Esophagus muscularis mucosa (tissue), 4 donors: Measurements from ENCODE around the gene ECI2. TPM values are rescaled to one million over a fixed set of nuclear protein-coding genes. Genes with fewer than 3 reads are reported as not detected.

Experiments
- DNase-seq: peaks from one replicate; pipeline ENCODE4 v3.0.0-alpha.2; 2017; ENCODE audit errors: extremely low spot score
- H3K27ac ChIP-seq, 4 donors: fragments of 200-600 bp; sonication (generic); replicated peaks in 1 of 4; 1 replicate in 3 of 4; 2 replicates in 1 of 4; pipeline ENCODE4 v1.5.1; 2016 to 2019; ENCODE audit warnings: mild to moderate bottlenecking in 1 of 4
- H3K27me3 ChIP-seq, 4 donors: fragments of 200-600 bp; sonication (generic); one replicate each; pipeline versions ENCODE4 v1.5.1 to v1.6.0; 2016 to 2019
- H3K36me3 ChIP-seq, 4 donors: fragments of 200-600 bp; sonication (generic); one replicate each; pipeline ENCODE4 v1.5.1; 2016 to 2019
- H3K4me1 ChIP-seq, 4 donors: fragments of 200-600 bp; sonication (generic); one replicate each; pipeline ENCODE4 v1.5.1; 2016 to 2019
- H3K4me3 ChIP-seq, 4 donors: fragments of 200-600 bp; sonication (generic); 1 replicate in 2 of 4; 2 replicates in 2 of 4; pipeline ENCODE4 v1.5.1; 2016 to 2019; ENCODE audit warnings: mild to moderate bottlenecking in 4 of 4, moderate library complexity in 1 of 4
- H3K9me3 ChIP-seq, 4 donors: fragments of 200-600 bp; sonication (generic); 1 replicate in 3 of 4; 2 replicates in 1 of 4; pipeline ENCODE4 v1.5.1; 2016 to 2019
- EP300 ChIP-seq: sonication (generic); formaldehyde crosslinking; IDR thresholded peaks from one replicate; pipeline ENCODE4 v1.6.1; 2017; ENCODE audit warnings: antibody characterized with exemption
- POLR2A ChIP-seq: fragments of 450-650 bp; IDR thresholded peaks from one replicate; pipeline ENCODE4 v1.6.1; 2017; ENCODE audit warnings: antibody characterized with exemption, moderate library complexity, mild to moderate bottlenecking, low read depth
- POLR2AphosphoS5 ChIP-seq, 2 donors: sonication (generic); formaldehyde crosslinking; IDR thresholded peaks; one replicate each; pipeline ENCODE4 v1.6.1; 2017; ENCODE audit warnings: antibody characterized with exemption in 2 of 2
- WGBS: methylation state at CpG from one replicate; pipeline ENCODE4 v1.1.5; 2018; 5-methylcytosine and 5-hydroxymethylcytosine counted together
- intact Hi-C: fragments of 100-400 bp; cut with DNase I; formaldehyde crosslinking; loops from one replicate; pipeline ENCODE4 v1.15.1; 2023
- total RNA-seq, 4 donors: library from RNA; depleted of rRNA; stranded (reverse); fragments of >200 nt; gene quantifications; one replicate each; pipeline versions ENCODE4 v1.1.0 to v1.2.1, GENCODE V29; 2016
- TF ChIP-seq, protein P1 (sequence below), 3 experiments: fragments of 200-600 bp in 2 of 3; fragments of 450-650 bp in 1 of 3; sonication (generic) in 2 of 3; IDR thresholded peaks; one replicate each; pipeline ENCODE4 v1.5.1; 2017 to 2019; ENCODE audit warnings: antibody characterized with exemption in 3 of 3, mild to moderate bottlenecking in 2 of 3, moderate library complexity in 1 of 3

ECI2 gene, protein sequence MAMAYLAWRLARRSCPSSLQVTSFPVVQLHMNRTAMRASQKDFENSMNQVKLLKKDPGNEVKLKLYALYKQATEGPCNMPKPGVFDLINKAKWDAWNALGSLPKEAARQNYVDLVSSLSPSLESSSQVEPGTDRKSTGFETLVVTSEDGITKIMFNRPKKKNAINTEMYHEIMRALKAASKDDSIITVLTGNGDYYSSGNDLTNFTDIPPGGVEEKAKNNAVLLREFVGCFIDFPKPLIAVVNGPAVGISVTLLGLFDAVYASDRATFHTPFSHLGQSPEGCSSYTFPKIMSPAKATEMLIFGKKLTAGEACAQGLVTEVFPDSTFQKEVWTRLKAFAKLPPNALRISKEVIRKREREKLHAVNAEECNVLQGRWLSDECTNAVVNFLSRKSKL
- 10 to 100 TPM; 35.8 to 47.8 (median 43.8) TPM for total RNA-seq

DNA sequence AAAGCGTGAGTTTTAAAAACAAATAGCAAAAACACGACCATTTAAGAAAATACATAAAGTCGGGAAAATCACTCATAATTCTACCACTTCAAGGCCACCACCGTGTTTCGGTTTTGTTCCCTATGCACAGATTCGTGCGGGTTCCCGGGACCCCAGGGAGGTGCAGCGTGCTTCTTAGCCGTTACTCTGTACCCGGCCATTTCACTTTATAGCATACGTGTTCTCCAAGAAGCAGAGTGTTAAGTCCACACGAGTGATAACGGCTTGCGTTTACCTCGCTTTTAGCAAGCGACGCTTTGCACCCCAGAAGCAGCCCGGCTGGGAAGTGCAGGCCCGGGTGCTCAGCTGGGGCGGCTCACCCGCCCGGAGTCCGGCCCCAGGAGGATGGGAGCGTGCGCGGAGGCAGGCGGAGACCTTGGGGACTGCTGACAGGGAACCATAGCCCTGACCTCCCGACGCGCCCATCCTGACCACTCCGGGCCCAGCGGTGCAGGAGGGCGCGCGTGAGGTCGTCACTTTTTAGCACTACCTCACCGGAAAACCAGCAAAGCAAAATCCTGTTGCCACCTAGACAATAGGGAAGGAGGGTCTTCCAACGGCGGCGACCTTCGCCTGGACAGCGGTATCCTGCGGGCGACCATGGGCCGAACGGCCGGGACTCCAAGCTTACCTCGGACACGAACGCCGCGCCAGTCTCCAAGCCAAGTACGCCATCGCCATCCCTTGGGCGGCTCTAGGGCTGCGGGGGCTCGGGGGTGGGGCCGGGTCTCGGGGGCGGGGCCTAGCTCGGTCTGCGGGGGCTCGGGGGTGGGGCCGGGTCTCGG, at the start of gene ECI2:
ECI2 (minus strand) TSS at position 735 of the 824 bp plus-strand sequence; CDS start at position 720, 15 bp downstream.
- H3K36me3 ChIP-seq = peaks cover 8 to 28% (median 17%) of the 10 kb centered on the region in 4 donors
- WGBS = 1% methylated on average over 28 of the region's 66 CpGs
- no peaks in the 10 kb centered on the region for H3K9me3 ChIP-seq
- intact Hi-C loops = loop anchor here (10.0 kb wide), 1 partner anchor 110 kb away; a partner anchor contains a TSS
- no peaks in the 10 kb centered on the region for H3K27me3 ChIP-seq
- peaks cover 15 to 47% (median 33%) of the 10 kb centered on the region in 4 donors for H3K4me1 ChIP-seq
- DNase-seq = no peak
- H3K4me3 ChIP-seq = peak within 1 kb of the TSS; percentile 85 to 93 (median 92)
- H3K27ac ChIP-seq = peak within 1 kb of the TSS; percentile 95 to 98 (median 96)
- TF ChIP-seq EP300 (no peak), POLR2AphosphoS5 (IDR thresholded peaks at IDR 0.05) (peak; percentile 77 to 88), POLR2A (peak; percentile 31)
- TF ChIP-seq, protein P1, sequence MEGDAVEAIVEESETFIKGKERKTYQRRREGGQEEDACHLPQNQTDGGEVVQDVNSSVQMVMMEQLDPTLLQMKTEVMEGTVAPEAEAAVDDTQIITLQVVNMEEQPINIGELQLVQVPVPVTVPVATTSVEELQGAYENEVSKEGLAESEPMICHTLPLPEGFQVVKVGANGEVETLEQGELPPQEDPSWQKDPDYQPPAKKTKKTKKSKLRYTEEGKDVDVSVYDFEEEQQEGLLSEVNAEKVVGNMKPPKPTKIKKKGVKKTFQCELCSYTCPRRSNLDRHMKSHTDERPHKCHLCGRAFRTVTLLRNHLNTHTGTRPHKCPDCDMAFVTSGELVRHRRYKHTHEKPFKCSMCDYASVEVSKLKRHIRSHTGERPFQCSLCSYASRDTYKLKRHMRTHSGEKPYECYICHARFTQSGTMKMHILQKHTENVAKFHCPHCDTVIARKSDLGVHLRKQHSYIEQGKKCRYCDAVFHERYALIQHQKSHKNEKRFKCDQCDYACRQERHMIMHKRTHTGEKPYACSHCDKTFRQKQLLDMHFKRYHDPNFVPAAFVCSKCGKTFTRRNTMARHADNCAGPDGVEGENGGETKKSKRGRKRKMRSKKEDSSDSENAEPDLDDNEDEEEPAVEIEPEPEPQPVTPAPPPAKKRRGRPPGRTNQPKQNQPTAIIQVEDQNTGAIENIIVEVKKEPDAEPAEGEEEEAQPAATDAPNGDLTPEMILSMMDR (IDR thresholded peaks at IDR 0.05) = no peak

DNA sequence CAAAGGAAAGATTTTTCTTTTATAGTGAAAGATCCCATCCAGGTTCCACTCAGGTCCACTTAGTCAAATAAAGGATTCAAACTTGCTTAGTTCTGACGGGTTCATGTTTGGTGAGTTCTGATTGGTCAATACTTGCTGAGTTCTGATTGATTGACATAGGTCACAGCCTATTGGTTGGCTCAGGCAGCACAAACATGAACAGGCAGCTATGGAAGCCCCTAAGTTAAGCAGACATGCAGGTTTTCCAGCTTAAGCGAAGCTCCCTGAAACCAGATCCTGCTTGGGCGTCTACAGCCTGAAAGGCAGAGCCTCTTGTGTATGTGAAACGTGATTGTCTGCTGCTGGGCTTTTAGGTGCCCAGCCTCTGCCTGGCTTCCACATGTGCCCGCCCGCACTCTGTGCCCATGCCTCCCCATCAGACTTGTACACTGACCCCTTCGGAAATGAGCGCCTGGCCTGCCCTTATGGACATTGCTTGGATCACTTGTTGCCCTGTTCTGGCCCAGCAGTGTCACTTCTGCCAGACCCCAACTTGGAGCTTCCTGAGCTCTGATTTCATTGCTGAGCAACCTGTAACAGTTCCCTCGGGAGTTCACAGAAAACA, 45.4 kb upstream of the ECI2 start:
- intact Hi-C loops = no loop called here
- 84% methylated on average over 9 of the region's 9 CpGs for WGBS
- H3K27ac ChIP-seq = no peak overlapping the region
- no peaks in the 10 kb centered on the region for H3K4me1 ChIP-seq
- no peaks in the 10 kb centered on the region for H3K9me3 ChIP-seq
- H3K4me3 ChIP-seq = no peak overlapping the region
- TF ChIP-seq, protein P1 (IDR thresholded peaks at IDR 0.05) = no peak
- TF ChIP-seq POLR2A (no peak), EP300 (no peak), POLR2AphosphoS5 (IDR thresholded peaks at IDR 0.05) (no peak)
- H3K36me3 ChIP-seq = no peaks in the 10 kb centered on the region
- no peaks in the 10 kb centered on the region for H3K27me3 ChIP-seq
- DNase-seq = peak; percentile 72

DNA sequence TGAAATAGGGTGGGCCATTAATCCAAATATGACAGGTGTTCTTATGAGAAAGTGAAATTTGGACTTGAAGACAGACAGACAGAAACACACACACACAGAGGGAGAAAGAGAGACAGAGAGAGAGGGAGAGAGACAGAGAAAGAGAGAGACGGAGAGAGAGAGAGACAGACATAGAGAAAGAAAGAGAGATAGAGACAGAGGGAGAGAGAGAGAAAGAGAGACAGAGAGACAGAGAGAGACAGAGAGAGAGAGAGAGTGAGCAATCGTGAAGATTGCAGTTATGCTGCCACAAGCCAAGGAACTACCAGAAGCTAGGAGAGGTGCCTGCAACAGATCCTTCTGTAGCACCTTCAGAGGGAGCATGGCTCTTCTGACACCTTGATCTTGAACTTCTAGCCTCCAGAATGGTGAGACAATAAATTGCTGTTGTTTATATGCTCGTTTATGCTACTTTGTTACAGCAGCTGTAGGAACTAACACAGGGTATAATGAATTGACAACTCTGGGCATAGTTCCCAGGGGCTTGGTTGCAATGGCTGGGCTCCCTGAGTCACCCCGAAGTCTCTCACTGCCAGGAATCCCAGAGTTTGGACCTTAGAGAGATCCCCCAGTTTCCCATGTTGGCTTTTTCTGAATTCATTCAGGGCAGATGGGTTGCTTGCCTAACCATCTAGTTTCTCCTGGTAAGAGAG, 44.7 kb upstream of the ECI2 start:
- no peak for TF ChIP-seq EP300
- no peak for TF ChIP-seq POLR2A
- no peak for TF ChIP-seq POLR2AphosphoS5 (IDR thresholded peaks at IDR 0.05)
- TF ChIP-seq, protein P1 (IDR thresholded peaks at IDR 0.05) = no peak
- H3K36me3 ChIP-seq = no peaks in the 10 kb centered on the region
- no peaks in the 10 kb centered on the region for H3K9me3 ChIP-seq
- WGBS = 80% methylated on average over 4 of the region's 4 CpGs
- H3K27ac ChIP-seq = no peak overlapping the region
- intact Hi-C loops = no loop called here
- H3K4me1 ChIP-seq = no peaks in the 10 kb centered on the region
- no peak overlapping the region for H3K4me3 ChIP-seq
- no peaks in the 10 kb centered on the region for H3K27me3 ChIP-seq
- peak; percentile 55 for DNase-seq

DNA sequence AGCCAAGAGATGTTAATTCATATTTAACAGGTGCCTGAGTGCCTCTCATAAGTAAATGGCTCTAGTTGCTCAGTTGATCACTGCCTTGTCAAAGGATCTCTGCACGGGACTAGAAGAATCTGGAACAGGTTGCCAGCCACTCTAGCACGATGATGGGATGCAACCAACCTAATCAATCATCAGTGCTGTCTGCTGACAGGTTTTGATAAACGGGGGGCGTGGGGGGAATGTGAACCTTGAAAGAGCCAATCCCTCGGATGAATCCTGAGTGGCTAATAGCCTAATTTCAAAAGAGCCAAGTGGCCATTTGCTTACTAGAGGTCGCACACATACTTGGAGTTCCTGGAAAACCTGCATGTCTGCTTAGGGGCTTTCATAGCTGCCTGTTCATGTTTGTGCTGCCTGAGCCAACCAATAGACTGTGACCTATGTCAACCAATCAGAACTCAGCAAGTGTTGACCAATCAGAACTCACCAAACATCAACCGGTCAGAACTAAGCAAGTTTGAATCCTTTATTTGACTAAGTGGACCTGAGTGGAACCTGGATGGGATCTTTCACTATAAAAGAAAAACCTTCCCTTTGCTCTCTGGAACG, 43.5 kb upstream of the ECI2 start:
- Histone ChIP-seq H3K4me1 (no peaks in the 10 kb centered on the region), H3K9me3 (no peaks in the 10 kb centered on the region), H3K27ac (no peak overlapping the region), H3K4me3 (no peak overlapping the region), H3K27me3 (no peaks in the 10 kb centered on the region), H3K36me3 (no peaks in the 10 kb centered on the region)
- intact Hi-C loops = no loop called here
- TF ChIP-seq, protein P1 (IDR thresholded peaks at IDR 0.05) = no peak
- no peak for TF ChIP-seq POLR2AphosphoS5 (IDR thresholded peaks at IDR 0.05)
- no peak for TF ChIP-seq POLR2A
- TF ChIP-seq EP300 = no peak
- DNase-seq = peak; percentile 68
- 80% methylated on average over 8 of the region's 8 CpGs for WGBS
